ENCODE measurements around the gene FUT3. TPM values are rescaled to one million over a fixed set of nuclear protein-coding genes. Genes with fewer than 3 reads are reported as not detected.

The FUT3 gene
- polyA plus RNA-seq, 1 donor from 2014 or later = 0.64 TPM

- no peaks in the 10 kb centered on the region for H3K79me2 ChIP-seq (replicated peaks; ENCODE audit: insufficient read depth, low read length)
- peaks cover 32% of the 10 kb centered on the region for H3K27me3 ChIP-seq (ENCODE audit: insufficient read depth, low read depth, low read length)
- no peak overlapping the region for H3K4me2 ChIP-seq (ENCODE audit: low read length)
- H3K36me3 ChIP-seq (ENCODE audit: insufficient read depth, low read length) = no peaks in the 10 kb centered on the region
- no peak for TF ChIP-seq MXI1 (conservative IDR thresholded peaks at IDR 0.05; ENCODE audit: poor library complexity, severe bottlenecking)
- no peak for TF ChIP-seq POLR2AphosphoS5 (IDR thresholded peaks at IDR 0.05)
- peak; percentile 51 for TF ChIP-seq SMC3 (conservative IDR thresholded peaks at IDR 0.05; ENCODE audit: poor library complexity)
- TF ChIP-seq, protein P1, sequence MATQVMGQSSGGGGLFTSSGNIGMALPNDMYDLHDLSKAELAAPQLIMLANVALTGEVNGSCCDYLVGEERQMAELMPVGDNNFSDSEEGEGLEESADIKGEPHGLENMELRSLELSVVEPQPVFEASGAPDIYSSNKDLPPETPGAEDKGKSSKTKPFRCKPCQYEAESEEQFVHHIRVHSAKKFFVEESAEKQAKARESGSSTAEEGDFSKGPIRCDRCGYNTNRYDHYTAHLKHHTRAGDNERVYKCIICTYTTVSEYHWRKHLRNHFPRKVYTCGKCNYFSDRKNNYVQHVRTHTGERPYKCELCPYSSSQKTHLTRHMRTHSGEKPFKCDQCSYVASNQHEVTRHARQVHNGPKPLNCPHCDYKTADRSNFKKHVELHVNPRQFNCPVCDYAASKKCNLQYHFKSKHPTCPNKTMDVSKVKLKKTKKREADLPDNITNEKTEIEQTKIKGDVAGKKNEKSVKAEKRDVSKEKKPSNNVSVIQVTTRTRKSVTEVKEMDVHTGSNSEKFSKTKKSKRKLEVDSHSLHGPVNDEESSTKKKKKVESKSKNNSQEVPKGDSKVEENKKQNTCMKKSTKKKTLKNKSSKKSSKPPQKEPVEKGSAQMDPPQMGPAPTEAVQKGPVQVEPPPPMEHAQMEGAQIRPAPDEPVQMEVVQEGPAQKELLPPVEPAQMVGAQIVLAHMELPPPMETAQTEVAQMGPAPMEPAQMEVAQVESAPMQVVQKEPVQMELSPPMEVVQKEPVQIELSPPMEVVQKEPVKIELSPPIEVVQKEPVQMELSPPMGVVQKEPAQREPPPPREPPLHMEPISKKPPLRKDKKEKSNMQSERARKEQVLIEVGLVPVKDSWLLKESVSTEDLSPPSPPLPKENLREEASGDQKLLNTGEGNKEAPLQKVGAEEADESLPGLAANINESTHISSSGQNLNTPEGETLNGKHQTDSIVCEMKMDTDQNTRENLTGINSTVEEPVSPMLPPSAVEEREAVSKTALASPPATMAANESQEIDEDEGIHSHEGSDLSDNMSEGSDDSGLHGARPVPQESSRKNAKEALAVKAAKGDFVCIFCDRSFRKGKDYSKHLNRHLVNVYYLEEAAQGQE (IDR thresholded peaks at IDR 0.05; ENCODE audit: borderline replicate concordance) = no peak
- TF ChIP-seq CTCF (IDR thresholded peaks at IDR 0.05; ENCODE audit: poor library complexity, severe bottlenecking) = peak; percentile 75
- peak; percentile 46 for TF ChIP-seq RAD21 (conservative IDR thresholded peaks at IDR 0.05)
- no peaks in the 10 kb centered on the region for H3F3A ChIP-seq (ENCODE audit: insufficient read depth, low read length, poor library complexity, severe bottlenecking)
- no peak overlapping the region for H3K9ac ChIP-seq (ENCODE audit: low read length)
- no peaks in the 10 kb centered on the region for H4K20me1 ChIP-seq (ENCODE audit: insufficient read depth)
- H3K27ac ChIP-seq (ENCODE audit: low read length) = no peak overlapping the region
- no peaks in the 10 kb centered on the region for H3K9me3 ChIP-seq (ENCODE audit: low read length)
- H3K9me2 ChIP-seq (ENCODE audit: insufficient read depth, low read length) = no peaks in the 10 kb centered on the region
- H3K4me3 ChIP-seq (ENCODE audit: low read length) = no peak overlapping the region
- no peak overlapping the region for H2AFZ ChIP-seq (ENCODE audit: low read depth, low read length)
These were observed 47.3 kb downstream of the FUT3 start for GRCh38 chr19:5803752-5804515.

- Histone ChIP-seq H3K4me2 (ENCODE audit: low read length) (no peak overlapping the region), H3K9me3 (ENCODE audit: low read length) (no peaks in the 10 kb centered on the region), H3K4me3 (ENCODE audit: low read length) (no peak overlapping the region), H3K79me2 (replicated peaks; ENCODE audit: insufficient read depth, low read length) (no peaks in the 10 kb centered on the region), H4K20me1 (ENCODE audit: insufficient read depth) (no peaks in the 10 kb centered on the region), H3K9ac (ENCODE audit: low read length) (no peak overlapping the region), H2AFZ (ENCODE audit: low read depth, low read length) (no peak overlapping the region), H3K27me3 (ENCODE audit: insufficient read depth, low read depth, low read length) (peaks cover 32% of the 10 kb centered on the region), H3K9me2 (ENCODE audit: insufficient read depth, low read length) (no peaks in the 10 kb centered on the region), H3F3A (ENCODE audit: insufficient read depth, low read length, poor library complexity, severe bottlenecking) (no peaks in the 10 kb centered on the region), H3K27ac (ENCODE audit: low read length) (no peak overlapping the region), H3K36me3 (ENCODE audit: insufficient read depth, low read length) (no peaks in the 10 kb centered on the region)
- TF ChIP-seq RAD21 (conservative IDR thresholded peaks at IDR 0.05) = no peak
- TF ChIP-seq SMC3 (conservative IDR thresholded peaks at IDR 0.05; ENCODE audit: poor library complexity) = no peak
- TF ChIP-seq EP300 (conservative IDR thresholded peaks at IDR 0.05; ENCODE audit: poor library complexity, severe bottlenecking) = no peak
- no peak for TF ChIP-seq CTCF (IDR thresholded peaks at IDR 0.05; ENCODE audit: poor library complexity, severe bottlenecking)
- TF ChIP-seq POLR2AphosphoS5 (IDR thresholded peaks at IDR 0.05) = no peak
These were observed 47.9 kb downstream of the FUT3 start for GRCh38 chr19:5803441-5803751.

All from neural cell (in vitro differentiated cells).